MCF 10A (cell line): ENCODE data around the gene HOXB5. TPM values are rescaled to one million over a fixed set of nuclear protein-coding genes. Genes with fewer than 3 reads are reported as not detected.

ENCODE experiments used
- BruUV-seq: library from RNA; stranded (reverse); fragments of 400-500 nt; replicated peaks from 2 replicates; lab custom pipeline; 2021; lab: Mats Ljungman, UMichigan
- CTCF ChIA-PET: fragments of 300-600 bp; sonication (Branson Sonifier 250); formaldehyde crosslinking; extraction: SDS; loops from one replicate; lab custom pipeline; 2021; ENCODE audit warnings: antibody characterized with exemption, inconsistent platforms; lab: Yijun Ruan, JAX
- POLR2A ChIA-PET: fragments of 300-600, 350-650 bp; sonication (Branson Sonifier 250); formaldehyde crosslinking; extraction: SDS; loops from one replicate; lab custom pipeline; 2020; ENCODE audit warnings: antibody characterized with exemption, inconsistent platforms; lab: Yijun Ruan, JAX
- DNase-seq: peaks from one replicate; pipeline ENCODE4 v3.0.0-alpha.2; 2018; ENCODE audit not compliant: unreplicated experiment
- H3K27ac Mint-ChIP-seq: one replicate; pipeline ENCODE4 v1.8.0; 2022; ENCODE audit warnings: mild to moderate bottlenecking, low read depth, mixed read lengths; ENCODE audit not compliant: unreplicated experiment
- H3K27me3 Mint-ChIP-seq: one replicate; pipeline ENCODE4 v1.8.0; 2022; ENCODE audit warnings: mixed read lengths; ENCODE audit not compliant: insufficient read depth, unreplicated experiment
- H3K36me3 Mint-ChIP-seq: one replicate; pipeline ENCODE4 v1.8.0; 2022; ENCODE audit warnings: mild to moderate bottlenecking, moderate library complexity, mixed read lengths; ENCODE audit not compliant: insufficient read depth, unreplicated experiment
- H3K4me1 Mint-ChIP-seq: one replicate; pipeline ENCODE4 v1.8.0; 2022; ENCODE audit warnings: mixed read lengths; ENCODE audit not compliant: insufficient read depth, unreplicated experiment
- H3K4me3 Mint-ChIP-seq: one replicate; pipeline ENCODE4 v1.8.0; 2022; ENCODE audit warnings: mild to moderate bottlenecking, moderate library complexity, mixed read lengths; ENCODE audit not compliant: unreplicated experiment
- H3K9me3 Mint-ChIP-seq: one replicate; pipeline ENCODE4 v1.8.0; 2022; ENCODE audit warnings: mixed read lengths; ENCODE audit not compliant: unreplicated experiment
- CTCF ChIP-seq: fragments of 200-600 bp; IDR thresholded peaks from one replicate; pipeline ENCODE4 v1.8.0; 2022; ENCODE audit warnings: antibody characterized with exemption, mild to moderate bottlenecking; ENCODE audit not compliant: unreplicated experiment
- intact Hi-C: fragments of 100-400 bp; cut with micrococcal nuclease; formaldehyde crosslinking; loops from 2 replicates; pipeline ENCODE4 v1.14.1; 2022
- total RNA-seq: library from RNA; stranded (reverse); gene quantifications from 2 replicates; pipeline ENCODE4 v1.2.3, GENCODE V29; 2022

Gene HOXB5
- total RNA-seq, 1 experiment from 2014 or later: not detected

- no peak overlapping the region for H3K27ac Mint-ChIP-seq
- H3K36me3 Mint-ChIP-seq: no peaks in the 10 kb centered on the region
Measured at GRCh38 chr17:48628649-48629410, 35.3 kb upstream of the HOXB5 start.

GRCh38 chr17:48627623-48628521, 34.3 kb upstream of the HOXB5 start:
- POLR2A ChIA-PET: interaction anchor here (0.6 to 1.1 kb wide), 3 partner anchors 9 to 308 kb away, joined by 3 read pairs; no protein-coding TSS in a partner anchor
- TF ChIP-seq CTCF: no peak
- Mint-ChIP-seq H3K36me3 (no peaks in the 10 kb centered on the region), H3K27ac (no peak overlapping the region), H3K4me3 (no peak overlapping the region), H3K27me3 (peaks cover 99% of the 10 kb centered on the region), H3K9me3 (no peaks in the 10 kb centered on the region), H3K4me1 (peaks cover 6% of the 10 kb centered on the region)
- BruUV-seq: no TSS peak
- no peak for DNase-seq
- CTCF ChIA-PET: interaction anchor here (0.6 to 1.3 kb wide), 2 partner anchors 9 to 405 kb away, joined by 3 to 4 read pairs; no protein-coding TSS in a partner anchor
- intact Hi-C loops: no loop called here

More at GRCh38 chr17:48628649-48629410, 35.3 kb upstream of the HOXB5 start:
- Mint-ChIP-seq H3K27me3 (peaks cover 96% of the 10 kb centered on the region), H3K4me1 (peaks cover 6% of the 10 kb centered on the region), H3K4me3 (no peak overlapping the region), H3K9me3 (no peaks in the 10 kb centered on the region)
- intact Hi-C loops: no loop called here
- no peak for TF ChIP-seq CTCF
- no TSS peak for BruUV-seq
- CTCF ChIA-PET: interaction anchor here (0.6 to 0.7 kb wide), 2 partner anchors 221 to 404 kb away, joined by 3 to 6 read pairs; no protein-coding TSS in a partner anchor
- POLR2A ChIA-PET: interaction anchor here (0.6 to 1.4 kb wide), 5 partner anchors 10 to 508 kb away, joined by 3 to 4 read pairs (median 3); no protein-coding TSS in a partner anchor
- no peak for DNase-seq

GRCh38 chr17:48627118-48627597, 33.6 kb upstream of the HOXB5 start:
- H3K4me3 Mint-ChIP-seq: peak overlapping the region; percentile 72
- POLR2A ChIA-PET: interaction anchor here (1.1 to 1.8 kb wide), 3 partner anchors 9 to 363 kb away, joined by 3 to 5 read pairs (median 3); no protein-coding TSS in a partner anchor
- TF ChIP-seq CTCF: no peak
- CTCF ChIA-PET: interaction anchor here (0.7 to 1.3 kb wide), 2 partner anchors 9 to 40 kb away, joined by 3 to 4 read pairs; no protein-coding TSS in a partner anchor
- BruUV-seq: no TSS peak
- peaks cover 99% of the 10 kb centered on the region for H3K27me3 Mint-ChIP-seq
- peaks cover 6% of the 10 kb centered on the region for H3K4me1 Mint-ChIP-seq
- intact Hi-C loops: no loop called here
- H3K27ac Mint-ChIP-seq: no peak overlapping the region
- no peak for DNase-seq
- H3K9me3 Mint-ChIP-seq: no peaks in the 10 kb centered on the region
- H3K36me3 Mint-ChIP-seq: peaks cover 5% of the 10 kb centered on the region
